ENCODE measurements around the gene ADGRL2.

- TF ChIP-seq CTCF (optimal IDR thresholded peaks at IDR 0.05 in 1 of 3, IDR thresholded peaks at IDR 0.05 in 1 of 3, conservative IDR thresholded peaks at IDR 0.05 in 1 of 3; ENCODE audit: extremely low read depth in 1 of 3, insufficient read depth in 2 of 3, low read length in 3 of 3) (no peak), EZH2 (IDR thresholded peaks at IDR 0.05; ENCODE audit: low read length) (no peak)
Measured at GRCh38 chr1:81757398-81758020, 43.2 kb upstream of the ADGRL2 start.

Measured in keratinocyte (primary cell).